Activated CD8-positive, alpha-beta memory T cell treated with anti-CD3 and anti-CD28 coated beads, Interleukin-2, amount 50 U/mL, for 4 hours (primary cell): ENCODE data around the gene COPS9.

Experiments used
- DNase-seq: peaks from one replicate; pipeline ENCODE4 v3.0.0-alpha.2; 2020

COPS9 gene

GRCh38 chr2:240165661-240166060 lies 29.6 kb upstream of the COPS9 start:
- no peak for DNase-seq

DNA sequence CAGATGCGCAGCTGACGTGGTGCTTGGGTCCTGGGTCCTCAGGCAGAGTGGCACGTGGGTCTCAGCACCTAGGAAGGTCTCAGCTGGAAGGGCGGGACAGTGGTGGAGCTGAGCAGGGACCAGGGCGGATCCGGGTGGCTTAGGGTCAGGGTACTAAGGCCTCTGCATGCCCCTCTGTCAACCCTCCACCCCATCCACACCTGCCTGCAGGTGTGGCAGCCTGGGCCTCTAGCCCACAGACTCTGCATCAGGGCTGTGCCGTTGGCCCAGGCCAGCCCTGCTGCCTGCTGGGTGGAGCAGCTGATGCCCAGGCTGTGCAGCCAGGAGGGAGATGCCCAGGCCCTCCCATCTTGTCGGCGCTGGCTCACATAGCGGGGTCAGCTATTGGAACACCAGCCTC lies 28.9 kb upstream of the COPS9 start:
- no peak for DNase-seq

GRCh38 chr2:240164586-240164985 lies 28.5 kb upstream of the COPS9 start:
- no peak for DNase-seq

DNA sequence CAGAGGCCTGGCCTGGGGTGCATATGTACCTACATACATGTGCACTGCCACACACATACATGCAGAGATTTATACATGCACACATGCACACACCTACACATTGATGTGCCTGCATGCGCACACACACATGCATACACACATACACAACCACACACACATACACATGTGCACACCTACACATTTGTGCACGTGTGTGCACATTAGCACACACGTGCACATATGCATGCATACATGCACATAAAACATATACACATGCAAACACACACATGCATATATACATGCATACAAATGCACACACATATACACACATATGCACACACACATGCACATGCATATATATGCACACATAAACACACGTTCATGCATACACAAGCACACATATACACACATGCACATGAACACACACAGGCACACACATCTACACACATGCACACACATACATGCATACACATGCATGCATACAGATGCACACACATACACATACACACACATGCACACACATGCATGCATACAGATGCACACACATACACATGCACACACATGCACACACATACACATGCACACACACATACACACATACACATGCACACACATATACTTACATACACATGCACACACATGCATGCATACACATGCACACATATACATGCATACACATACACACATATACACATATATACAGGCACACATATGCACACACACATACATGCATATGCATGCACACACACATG lies 27.9 kb upstream of the COPS9 start:
- DNase-seq = no peak

DNA sequence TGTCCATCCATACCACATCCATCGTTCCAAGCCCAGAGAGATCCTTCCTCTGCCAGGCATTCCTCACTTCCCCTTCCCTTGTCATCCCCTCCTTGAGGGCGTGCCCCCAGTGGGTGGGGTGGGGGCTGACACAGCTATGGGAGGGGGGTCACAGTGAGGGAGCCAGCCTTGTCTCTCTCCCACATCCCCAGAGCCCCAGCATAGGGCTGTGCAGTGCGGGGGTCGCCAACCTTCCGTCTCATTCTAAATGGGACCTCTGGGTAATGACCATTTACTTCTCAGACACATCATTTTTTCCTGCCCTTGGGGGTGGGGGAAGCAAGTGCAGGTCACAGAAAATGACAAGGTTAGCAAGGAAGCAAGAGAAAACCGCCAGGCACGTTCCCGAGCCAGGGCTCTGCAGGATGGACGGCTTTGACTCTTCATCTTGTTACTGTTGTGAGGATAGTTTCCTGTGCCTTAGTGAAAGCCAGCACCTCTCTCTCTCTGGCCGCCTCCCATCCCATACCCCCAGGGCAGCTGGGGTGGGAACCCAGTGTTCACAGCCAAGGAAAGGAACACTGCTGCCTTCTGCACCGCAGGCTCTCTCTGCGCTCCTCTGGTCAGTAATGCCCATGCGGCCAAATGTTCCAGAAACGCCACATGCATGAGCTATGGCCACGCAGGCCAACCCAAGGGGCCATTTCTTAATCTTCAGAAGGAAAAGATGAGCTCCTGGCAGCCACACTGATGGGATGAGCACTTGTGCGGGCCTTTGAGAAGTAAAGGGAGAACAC lies 27.0 kb upstream of the COPS9 start:
- no peak for DNase-seq

DNA sequence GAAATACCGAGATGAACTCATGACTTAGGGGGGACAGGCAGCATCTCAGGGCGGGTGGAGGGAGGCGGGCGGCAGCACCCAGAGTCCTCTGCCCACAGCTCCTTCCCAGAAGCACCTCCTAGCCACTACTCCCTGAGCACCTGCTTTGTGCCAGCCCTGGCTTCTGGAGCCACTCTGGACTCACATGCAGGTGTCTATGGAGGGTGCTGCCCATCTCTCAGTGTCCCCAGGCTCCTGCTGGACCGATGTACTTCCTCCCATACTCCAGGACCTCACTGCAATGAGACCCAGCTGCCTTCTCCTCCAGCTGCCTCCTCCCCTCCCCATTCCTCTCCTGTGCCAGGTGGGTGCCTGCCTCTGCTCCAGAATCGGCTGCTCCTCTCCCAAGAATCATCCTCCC lies 26.4 kb upstream of the COPS9 start:
- DNase-seq = no peak

DNA sequence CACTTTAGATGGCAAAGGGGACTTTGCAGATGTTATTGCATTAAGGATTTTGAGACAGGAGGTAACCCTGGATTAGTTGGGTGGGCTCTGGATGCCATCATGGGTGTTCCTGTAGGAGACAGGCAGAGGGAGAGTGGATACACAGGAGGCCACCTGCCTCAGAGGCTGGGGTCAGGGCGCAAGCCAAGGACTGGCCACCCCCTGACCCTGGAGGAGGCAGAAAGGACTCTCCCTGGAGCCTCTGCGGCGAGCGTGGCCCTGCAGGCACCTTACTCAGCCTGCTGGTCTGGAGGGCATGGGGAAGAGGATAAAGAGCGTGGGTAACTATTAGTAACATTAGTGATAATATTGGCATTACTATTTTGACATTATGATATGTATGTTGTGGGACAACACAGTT lies 25.9 kb upstream of the COPS9 start:
- no peak for DNase-seq

DNA sequence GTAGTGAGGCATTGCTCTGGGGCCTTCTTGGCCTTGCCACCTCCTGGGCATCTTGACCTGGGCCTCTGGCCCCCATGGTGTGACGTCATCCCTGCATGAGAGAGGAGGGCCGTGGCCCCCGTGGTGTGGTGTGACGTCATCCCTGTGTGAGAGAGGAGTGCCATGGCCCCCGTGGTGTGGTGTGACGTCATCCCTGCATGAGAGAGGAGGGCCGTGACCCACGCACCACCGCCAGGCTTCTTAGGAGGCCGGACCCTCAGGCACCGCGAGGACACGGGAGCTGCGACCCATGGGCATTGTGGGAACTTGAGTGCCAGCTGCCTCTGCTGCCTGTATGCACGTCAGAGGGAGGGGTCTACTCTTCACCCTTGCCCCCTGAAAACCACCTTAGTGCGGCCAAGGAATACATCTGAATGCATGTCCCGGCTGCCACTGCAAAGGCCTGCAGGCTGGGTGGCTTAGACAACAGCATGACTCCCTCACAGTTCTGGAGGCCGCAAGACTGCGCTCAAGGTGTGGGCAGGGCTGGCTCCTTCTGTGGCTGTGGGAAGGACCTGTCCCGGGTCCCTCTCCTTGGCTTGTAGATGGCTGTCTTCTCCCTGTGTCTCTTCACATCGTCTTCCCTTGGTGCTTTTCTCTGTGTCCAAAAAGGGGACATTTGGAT lies 25.1 kb upstream of the COPS9 start:
- no peak for DNase-seq

- DNase-seq = no peak
Measured at GRCh38 chr2:240160291-240161086, 24.4 kb upstream of the COPS9 start.

GRCh38 chr2:240159251-240159839 lies 23.2 kb upstream of the COPS9 start:
- DNase-seq = no peak

- DNase-seq = no peak
Measured at GRCh38 chr2:240157147-240157470, 21.0 kb upstream of the COPS9 start.

DNA sequence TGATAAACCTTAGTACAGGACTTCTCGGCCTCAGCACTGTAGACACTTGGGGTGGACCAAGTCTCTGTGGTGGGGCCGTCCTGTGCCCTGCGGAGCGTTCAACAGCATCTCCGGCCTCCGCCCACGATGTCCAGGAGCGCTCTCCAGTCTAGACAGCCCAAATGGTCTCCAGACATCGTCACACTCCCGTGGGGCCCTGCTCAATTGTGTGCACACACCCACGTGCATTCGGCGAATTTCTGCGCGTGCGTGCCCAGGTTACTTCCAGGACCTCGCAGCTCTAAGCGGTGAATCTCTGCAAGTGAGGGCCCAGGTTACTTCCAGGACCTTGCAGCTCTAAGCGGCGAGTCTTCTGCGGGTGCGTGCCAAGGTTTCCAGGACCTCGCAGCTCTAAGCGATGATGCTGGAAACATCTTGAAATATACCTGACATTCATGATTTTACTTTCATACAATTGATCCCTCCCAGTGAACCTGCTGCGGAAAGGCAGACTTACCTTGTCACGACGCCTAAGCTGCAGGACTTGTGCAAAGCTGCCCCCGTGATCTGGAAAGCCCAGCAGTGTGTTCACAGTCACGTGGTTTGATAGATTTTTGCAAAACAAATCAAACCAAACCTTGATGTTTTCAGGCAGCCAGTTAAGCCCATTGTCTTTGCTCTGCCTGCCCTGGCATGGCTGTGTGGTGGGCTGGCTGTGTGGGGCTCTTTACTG lies 20.5 kb upstream of the COPS9 start:
- DNase-seq = no peak

DNA sequence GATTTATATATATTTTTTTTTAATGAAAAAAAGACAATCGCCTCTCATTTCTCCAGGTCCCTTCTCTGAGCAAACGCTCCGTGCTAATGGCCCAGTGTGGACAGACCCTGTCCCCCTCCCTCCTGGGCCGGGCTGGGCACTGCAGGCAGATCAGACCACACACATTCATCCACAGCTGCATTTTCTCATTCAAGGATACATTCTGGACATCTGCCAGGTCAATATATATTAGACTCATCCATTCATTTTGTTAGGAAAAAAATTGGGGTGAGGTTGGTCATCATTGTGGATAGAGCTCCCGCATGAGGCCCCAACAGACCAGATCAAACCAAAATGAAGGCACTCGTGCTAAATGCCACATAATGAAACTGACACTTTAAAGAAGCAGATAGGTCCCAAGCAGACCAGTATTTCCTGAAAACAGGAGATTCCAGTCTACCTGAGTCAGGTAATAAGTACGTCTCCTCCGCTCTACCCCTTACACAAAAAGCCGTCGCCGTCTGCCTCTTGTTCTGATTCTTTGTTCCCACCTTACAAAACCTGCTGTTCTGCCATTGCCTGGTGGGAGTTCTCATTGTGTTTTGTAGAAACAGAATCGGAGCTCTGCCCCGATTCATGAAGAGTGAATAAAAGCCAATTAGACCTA lies 19.8 kb upstream of the COPS9 start:
- no peak for DNase-seq

DNA sequence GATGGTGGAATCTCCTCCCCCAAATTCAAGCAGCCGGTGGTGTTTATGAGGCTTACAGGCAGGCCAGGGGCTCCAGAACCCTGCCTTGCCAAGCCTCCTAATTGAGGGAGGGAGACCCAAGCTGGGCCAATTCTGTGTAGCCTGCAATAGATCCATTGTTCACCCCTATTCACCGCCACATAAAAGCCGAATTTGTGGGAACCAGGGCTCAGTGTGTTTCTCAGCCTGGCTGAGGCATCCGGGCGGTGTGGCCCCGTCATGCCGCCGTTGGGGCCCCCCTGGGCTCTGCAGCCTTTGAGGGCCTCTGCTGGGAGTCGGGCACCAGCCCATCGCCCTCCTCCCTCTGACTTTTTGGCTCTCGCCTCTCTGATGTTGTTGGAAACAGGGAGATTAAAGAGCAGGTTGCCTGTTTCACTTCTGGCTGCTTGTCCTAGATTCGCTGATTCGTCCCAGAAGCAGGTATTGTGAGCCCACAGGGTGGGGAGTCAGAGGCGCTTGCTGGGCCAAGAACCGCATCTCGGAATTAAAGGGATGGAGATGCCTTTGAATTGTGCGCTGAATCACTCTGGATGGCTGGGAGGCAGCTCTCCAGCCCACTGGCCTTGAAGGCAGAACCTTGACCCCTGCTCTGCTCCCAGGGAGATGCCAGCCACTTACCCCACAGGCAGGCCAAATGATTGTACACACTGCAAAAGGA lies 19.1 kb upstream of the COPS9 start:
- no peak for DNase-seq

DNA sequence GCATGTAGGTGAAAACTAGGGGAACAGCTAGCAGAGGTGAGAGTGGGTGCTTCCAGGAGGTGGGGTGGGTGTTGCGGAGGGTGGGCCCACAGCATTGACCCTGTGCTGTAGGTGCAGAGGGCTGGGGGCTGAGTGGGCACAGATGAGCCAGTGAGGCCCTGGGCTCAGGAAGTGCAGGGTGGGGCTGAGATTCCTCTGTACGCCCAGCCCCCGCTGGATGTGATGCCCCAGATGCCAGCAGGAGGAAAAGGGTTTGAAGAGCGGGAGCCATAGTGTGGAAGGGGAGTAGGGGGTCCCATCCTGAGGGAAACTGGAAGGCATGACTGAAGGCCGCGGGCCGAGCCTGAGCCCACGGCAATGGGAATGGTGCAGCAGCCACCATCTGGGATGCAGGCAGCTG lies 18.5 kb upstream of the COPS9 start:
- DNase-seq = no peak

GRCh38 chr2:240153418-240153817 lies 17.3 kb upstream of the COPS9 start:
- DNase-seq = no peak

DNA sequence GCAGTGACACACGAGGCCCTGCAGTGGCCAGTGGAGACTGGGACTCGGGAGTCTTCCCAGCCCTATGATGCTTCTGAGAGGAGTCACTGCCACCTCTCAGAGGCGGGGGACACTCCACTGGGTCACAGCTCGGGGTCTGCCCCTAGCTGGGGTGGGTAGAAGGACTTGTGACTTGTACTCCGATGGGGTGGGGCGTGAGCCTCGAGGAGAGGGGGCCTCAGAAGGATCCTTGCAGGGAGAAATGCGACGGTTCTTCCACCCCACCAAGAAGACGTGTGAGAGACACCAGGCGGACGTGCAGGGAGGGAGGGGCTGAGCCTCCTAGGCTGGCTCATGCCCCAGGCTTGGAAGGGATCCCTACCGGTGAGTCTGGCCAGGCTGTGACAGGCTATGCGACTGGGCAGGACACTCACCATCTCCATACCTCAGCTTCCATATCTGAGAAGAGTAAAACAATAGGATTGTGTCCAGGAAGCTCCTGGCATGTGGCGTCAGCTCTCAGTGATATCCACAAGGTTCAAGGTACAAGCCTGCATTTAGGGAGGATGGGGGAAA lies 15.4 kb upstream of the COPS9 start:
- DNase-seq = no peak

DNA sequence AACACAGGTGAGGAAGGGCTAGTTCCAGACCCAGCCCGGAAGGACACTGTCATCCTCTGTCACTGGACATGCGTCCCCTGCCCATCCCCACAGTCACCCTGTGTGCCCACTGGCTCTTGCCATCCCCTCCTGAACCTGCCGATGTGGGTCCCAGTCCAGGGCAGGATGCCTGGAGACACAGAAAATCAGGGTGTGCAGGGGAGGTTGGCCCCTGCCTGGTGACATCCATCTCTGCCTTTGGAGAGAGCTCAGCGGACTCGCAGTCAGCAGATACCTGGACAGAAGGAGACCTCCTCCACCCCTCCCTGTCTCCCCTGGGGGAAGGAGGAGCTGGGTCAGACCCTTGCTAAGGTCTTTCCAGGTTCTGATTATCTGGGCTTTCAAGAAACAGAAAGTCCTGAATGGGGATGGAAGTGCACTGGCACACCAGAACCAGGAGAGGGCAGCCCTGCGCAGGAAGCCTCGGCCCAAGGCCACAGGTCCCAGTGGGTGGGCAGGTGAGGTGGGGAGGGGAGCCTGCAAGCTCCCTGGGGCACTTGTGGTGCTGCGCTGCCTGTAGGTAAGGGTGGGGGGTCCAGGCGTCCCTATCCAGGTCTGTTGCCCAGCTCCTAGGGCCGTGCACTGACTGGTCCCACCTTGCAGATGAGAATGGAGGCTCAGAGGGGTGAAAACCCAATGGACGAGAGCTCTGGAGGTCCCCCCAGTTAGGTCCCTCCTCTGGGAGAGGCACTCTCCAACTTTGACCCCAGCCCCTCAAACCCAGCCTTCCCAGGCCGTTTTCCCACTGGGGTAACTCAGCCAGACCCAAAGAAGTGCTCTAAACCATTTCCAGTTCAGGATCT lies 14.1 kb upstream of the COPS9 start:
- peak; percentile 35 for DNase-seq

GRCh38 chr2:240147911-240148587 lies 11.9 kb upstream of the COPS9 start:
- DNase-seq = no peak
